ENCODE measurements around the gene MYO5B.

- TF ChIP-seq, protein P1, sequence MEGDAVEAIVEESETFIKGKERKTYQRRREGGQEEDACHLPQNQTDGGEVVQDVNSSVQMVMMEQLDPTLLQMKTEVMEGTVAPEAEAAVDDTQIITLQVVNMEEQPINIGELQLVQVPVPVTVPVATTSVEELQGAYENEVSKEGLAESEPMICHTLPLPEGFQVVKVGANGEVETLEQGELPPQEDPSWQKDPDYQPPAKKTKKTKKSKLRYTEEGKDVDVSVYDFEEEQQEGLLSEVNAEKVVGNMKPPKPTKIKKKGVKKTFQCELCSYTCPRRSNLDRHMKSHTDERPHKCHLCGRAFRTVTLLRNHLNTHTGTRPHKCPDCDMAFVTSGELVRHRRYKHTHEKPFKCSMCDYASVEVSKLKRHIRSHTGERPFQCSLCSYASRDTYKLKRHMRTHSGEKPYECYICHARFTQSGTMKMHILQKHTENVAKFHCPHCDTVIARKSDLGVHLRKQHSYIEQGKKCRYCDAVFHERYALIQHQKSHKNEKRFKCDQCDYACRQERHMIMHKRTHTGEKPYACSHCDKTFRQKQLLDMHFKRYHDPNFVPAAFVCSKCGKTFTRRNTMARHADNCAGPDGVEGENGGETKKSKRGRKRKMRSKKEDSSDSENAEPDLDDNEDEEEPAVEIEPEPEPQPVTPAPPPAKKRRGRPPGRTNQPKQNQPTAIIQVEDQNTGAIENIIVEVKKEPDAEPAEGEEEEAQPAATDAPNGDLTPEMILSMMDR (IDR thresholded peaks at IDR 0.05; ENCODE audit: borderline replicate concordance, extremely low read depth, low read length, poor library complexity, severe bottlenecking): no peak
- no peak for TF ChIP-seq EZH2 (IDR thresholded peaks at IDR 0.05; ENCODE audit: borderline replicate concordance, low read depth, low read length, severe bottlenecking)
These were observed 8.6 kb downstream of the MYO5B start for GRCh38 chr18:50186385-50186784.

Measured in DND-41 (cell line).